Hepatic stellate cell (primary cell): ENCODE results near the gene OXA1L.
"Not testable (repeated sequence)": the region's sequence is repeated elsewhere in the genome, so short reads cannot be mapped to it uniquely, and the experiment has no call there.

Source experiments
- DNase-seq: peaks from one replicate; pipeline ENCODE4 v3.0.0; 2011; ENCODE audit warnings: low spot score

Gene OXA1L

GRCh38 chr14:22766457-22767322, at the start of gene OXA1L:
Gene OXA1L (plus strand): TSS chr14:22766688. CDS start chr14:22766702, 14 bp downstream.
- peak; percentile 94 for DNase-seq

GRCh38 chr14:22718091-22718490, 48.4 kb upstream of the OXA1L start:
- no peak for DNase-seq

- DNase-seq, result no peak
These were observed 45.3 kb upstream of the OXA1L start for GRCh38 chr14:22721213-22721612.

- DNase-seq, result no peak
These were observed 42.7 kb upstream of the OXA1L start for GRCh38 chr14:22723815-22724214.

GRCh38 chr14:22724847-22725246, 41.6 kb upstream of the OXA1L start:
- DNase-seq, result not testable (repeated sequence)

- not testable (repeated sequence) for DNase-seq
These were observed 41.1 kb upstream of the OXA1L start for GRCh38 chr14:22725374-22725773.

- DNase-seq, result no peak
These were observed 40.5 kb upstream of the OXA1L start for GRCh38 chr14:22726012-22726411.

- DNase-seq, result not testable (repeated sequence)
These were observed 34.4 kb upstream of the OXA1L start for GRCh38 chr14:22732062-22732461.

GRCh38 chr14:22733829-22734228, 32.7 kb upstream of the OXA1L start:
- no peak for DNase-seq

- DNase-seq, result no peak
These were observed 31.4 kb upstream of the OXA1L start for GRCh38 chr14:22735096-22735495.

- not testable (repeated sequence) for DNase-seq
These were observed 30.1 kb upstream of the OXA1L start for GRCh38 chr14:22736384-22736783.

GRCh38 chr14:22737052-22737451, 29.4 kb upstream of the OXA1L start:
- peak; percentile 8 for DNase-seq

GRCh38 chr14:22739423-22739822, 27.1 kb upstream of the OXA1L start:
- DNase-seq, result no peak

- DNase-seq, result no peak
These were observed 26.5 kb upstream of the OXA1L start for GRCh38 chr14:22740020-22740419.

GRCh38 chr14:22747769-22748168, 18.7 kb upstream of the OXA1L start:
- no peak for DNase-seq

- no peak for DNase-seq
These were observed 18.3 kb upstream of the OXA1L start for GRCh38 chr14:22748206-22748605.

GRCh38 chr14:22748631-22749068, 17.8 kb upstream of the OXA1L start:
- DNase-seq, result no peak

- DNase-seq, result no peak
These were observed 14.1 kb upstream of the OXA1L start for GRCh38 chr14:22752422-22752821.

- no peak for DNase-seq
These were observed 12.9 kb upstream of the OXA1L start for GRCh38 chr14:22753586-22753985.

GRCh38 chr14:22757972-22758650, 8.4 kb upstream of the OXA1L start:
- not testable (repeated sequence) for DNase-seq

- no peak for DNase-seq
These were observed 4.8 kb upstream of the OXA1L start for GRCh38 chr14:22761734-22762133.

GRCh38 chr14:22764382-22764781, 2.1 kb upstream of the OXA1L start:
- DNase-seq, result no peak

- no peak for DNase-seq
These were observed 768 bp downstream of the OXA1L start for GRCh38 chr14:22767323-22767589.

GRCh38 chr14:22768947-22769346, 2.5 kb downstream of the OXA1L start:
- no peak for DNase-seq
